ENCODE data around the gene HDLBP.

DNA sequence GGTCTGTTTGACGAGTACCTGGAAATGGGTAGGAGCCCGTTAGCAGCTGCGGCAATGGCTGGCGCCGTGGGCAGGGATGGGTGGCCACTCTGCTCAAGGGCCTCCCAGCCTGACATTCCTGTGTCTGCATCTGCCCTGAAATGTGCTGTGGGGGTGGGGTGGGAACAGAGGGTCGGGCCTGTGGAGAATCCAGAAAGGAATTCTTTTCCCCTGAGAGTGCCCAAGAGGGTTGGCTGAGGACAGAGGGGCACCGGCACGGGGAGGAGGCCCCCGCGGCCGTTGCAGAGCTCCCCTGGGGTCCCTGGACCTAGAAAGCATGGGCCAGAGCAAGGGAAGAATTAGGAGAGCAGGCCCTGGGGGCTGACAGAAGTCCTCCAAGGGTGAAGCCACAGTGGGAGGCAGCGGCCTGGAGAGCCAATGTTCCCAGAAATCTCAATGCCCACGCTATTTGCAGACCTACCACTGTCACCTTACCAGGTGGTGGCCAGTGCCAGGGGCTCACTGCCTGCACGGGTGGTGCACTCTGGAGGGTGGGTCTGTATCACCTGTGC, 99.2 kb downstream of the HDLBP start:
- no peak for TF ChIP-seq POLR2A (IDR thresholded peaks at IDR 0.05; ENCODE audit: low read depth, low read length)
- TF ChIP-seq, protein P1, sequence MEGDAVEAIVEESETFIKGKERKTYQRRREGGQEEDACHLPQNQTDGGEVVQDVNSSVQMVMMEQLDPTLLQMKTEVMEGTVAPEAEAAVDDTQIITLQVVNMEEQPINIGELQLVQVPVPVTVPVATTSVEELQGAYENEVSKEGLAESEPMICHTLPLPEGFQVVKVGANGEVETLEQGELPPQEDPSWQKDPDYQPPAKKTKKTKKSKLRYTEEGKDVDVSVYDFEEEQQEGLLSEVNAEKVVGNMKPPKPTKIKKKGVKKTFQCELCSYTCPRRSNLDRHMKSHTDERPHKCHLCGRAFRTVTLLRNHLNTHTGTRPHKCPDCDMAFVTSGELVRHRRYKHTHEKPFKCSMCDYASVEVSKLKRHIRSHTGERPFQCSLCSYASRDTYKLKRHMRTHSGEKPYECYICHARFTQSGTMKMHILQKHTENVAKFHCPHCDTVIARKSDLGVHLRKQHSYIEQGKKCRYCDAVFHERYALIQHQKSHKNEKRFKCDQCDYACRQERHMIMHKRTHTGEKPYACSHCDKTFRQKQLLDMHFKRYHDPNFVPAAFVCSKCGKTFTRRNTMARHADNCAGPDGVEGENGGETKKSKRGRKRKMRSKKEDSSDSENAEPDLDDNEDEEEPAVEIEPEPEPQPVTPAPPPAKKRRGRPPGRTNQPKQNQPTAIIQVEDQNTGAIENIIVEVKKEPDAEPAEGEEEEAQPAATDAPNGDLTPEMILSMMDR (conservative IDR thresholded peaks at IDR 0.05; ENCODE audit: low read depth, low read length), result no peak
- no peak for TF ChIP-seq BHLHE40 (IDR thresholded peaks at IDR 0.05; ENCODE audit: low read depth, low read length)
- TF ChIP-seq NFE2L2 (IDR thresholded peaks at IDR 0.05; ENCODE audit: low read depth, low read length), result no peak
- TF ChIP-seq CHD1 (IDR thresholded peaks at IDR 0.05; ENCODE audit: low read depth, low read length), result no peak
